Caco-2 (cell line): ENCODE results near the gene ACTL7B. TPM values are rescaled to one million over a fixed set of nuclear protein-coding genes. Genes with fewer than 3 reads are reported as not detected.
"Not testable (repeated sequence)": the region's sequence is repeated elsewhere in the genome, so short reads cannot be mapped to it uniquely, and the experiment has no call there.

Experiments
- BruUV-seq: library from RNA; stranded (reverse); fragments of 400-500 nt; replicated peaks from 2 replicates; lab custom pipeline; 2021; lab: Mats Ljungman, UMichigan
- CTCF ChIA-PET: fragments of 300-600 bp; sonication (Branson Sonifier 250); formaldehyde crosslinking; loops from one replicate; lab custom pipeline; 2022; ENCODE audit warnings: antibody characterized with exemption; lab: Charles Lee
- POLR2A ChIA-PET: fragments of 300-600 bp; sonication (Branson Sonifier 250); formaldehyde crosslinking; loops from one replicate; lab custom pipeline; 2022; ENCODE audit warnings: antibody characterized with exemption; lab: Charles Lee
- DNase-seq, 2 experiments: peaks; one replicate each; pipeline versions ENCODE4 v3.0.0 to v3.0.0-alpha.2; 2020 to 2022
- H3K27me3 ChIP-seq: replicated peaks from 2 replicates; pipeline ENCODE4 v1.6.0; 2011; ENCODE audit warnings: low read length; ENCODE audit not compliant: control insufficient read depth, insufficient read depth
- H3K36me3 ChIP-seq: 2 replicates; pipeline ENCODE4 v1.5.1; 2011; ENCODE audit warnings: low read length; ENCODE audit not compliant: control insufficient read depth, insufficient read depth
- H3K4me1 ChIP-seq: fragments of 250-450 bp; sonication (Bioruptor Pico); 2 replicates; pipeline ENCODE4 v1.5.1; 2020; ENCODE audit warnings: mild to moderate bottlenecking
- H3K4me3 ChIP-seq: 2 replicates; pipeline ENCODE4 v1.5.1; 2011; ENCODE audit warnings: low read depth, mild to moderate bottlenecking, control low read depth, low read length
- H3K9me3 ChIP-seq: fragments of 250-450 bp; sonication (Bioruptor Pico); 2 replicates; pipeline ENCODE4 v1.5.1; 2020; ENCODE audit warnings: mild to moderate bottlenecking, moderate library complexity
- H3K27ac Mint-ChIP-seq: one replicate; pipeline ENCODE4 v1.8.0; 2022; ENCODE audit warnings: mixed read lengths; ENCODE audit not compliant: unreplicated experiment
- H3K27me3 Mint-ChIP-seq: one replicate; pipeline ENCODE4 v1.8.0; 2022; ENCODE audit warnings: mixed read lengths; ENCODE audit not compliant: insufficient read depth, unreplicated experiment
- H3K36me3 Mint-ChIP-seq: one replicate; pipeline ENCODE4 v1.8.0; 2022; ENCODE audit warnings: mild to moderate bottlenecking, mixed read lengths; ENCODE audit not compliant: insufficient read depth, unreplicated experiment
- H3K4me1 Mint-ChIP-seq: one replicate; pipeline ENCODE4 v1.8.0; 2022; ENCODE audit warnings: low read depth, mixed read lengths; ENCODE audit not compliant: unreplicated experiment
- H3K4me3 Mint-ChIP-seq: one replicate; pipeline ENCODE4 v1.8.0; 2022; ENCODE audit warnings: mild to moderate bottlenecking, moderate library complexity, mixed read lengths; ENCODE audit not compliant: unreplicated experiment
- H3K9me3 Mint-ChIP-seq: one replicate; pipeline ENCODE4 v1.8.0; 2022; ENCODE audit warnings: mixed read lengths; ENCODE audit not compliant: unreplicated experiment
- CTCF ChIP-seq, 2 experiments: fragments of 200-600 bp in 1 of 2; IDR thresholded peaks; 1 replicate in 1 of 2; 2 replicates in 1 of 2; pipeline versions ENCODE4 v1.5.1 to v1.8.0; 2011 to 2022; ENCODE audit warnings: antibody characterized with exemption in 1 of 2, control low read depth in 1 of 2, inconsistent platforms in 1 of 2, low read depth in 1 of 2, low read length in 1 of 2, mild to moderate bottlenecking in 1 of 2, moderate library complexity in 1 of 2; ENCODE audit not compliant: insufficient read depth in 1 of 2, severe bottlenecking in 1 of 2, unreplicated experiment in 1 of 2
- intact Hi-C: fragments of 100-400 bp; cut with micrococcal nuclease; formaldehyde crosslinking; loops from one replicate; pipeline ENCODE4 v1.10.0; 2022; ENCODE audit not compliant: unreplicated experiment
- total RNA-seq: library from RNA; stranded (reverse); gene quantifications from 2 replicates; pipeline ENCODE4 v1.2.3, GENCODE V29; 2022

Gene ACTL7B
- total RNA-seq, 1 experiment from 2014 or later: not detected

- BruUV-seq: no TSS peak
- no peaks in the 10 kb centered on the region for H3K9me3 Mint-ChIP-seq
- H3K27ac Mint-ChIP-seq: no peak overlapping the region
- H3K27me3 Mint-ChIP-seq: no peaks in the 10 kb centered on the region
- intact Hi-C loops: loop anchor here (5.0 kb wide), 1 partner anchor 51 kb away; no protein-coding TSS in a partner anchor
- Histone ChIP-seq H3K27me3 (no peaks in the 10 kb centered on the region), H3K9me3 (no peaks in the 10 kb centered on the region), H3K4me3 (no peak overlapping the region), H3K4me1 (no peaks in the 10 kb centered on the region), H3K36me3 (peaks cover 2% of the 10 kb centered on the region; the same call in 1 of the 2 replicates)
- POLR2A ChIA-PET: no interaction called here
- CTCF ChIA-PET: no interaction called here
- no peak overlapping the region for H3K4me3 Mint-ChIP-seq
- DNase-seq: no peak
- H3K4me1 Mint-ChIP-seq: no peaks in the 10 kb centered on the region
- no peak for TF ChIP-seq CTCF (IDR thresholded peaks at IDR 0.05; ENCODE audit: insufficient read depth in 1 of 2, low read depth in 1 of 2, low read length in 1 of 2, severe bottlenecking in 1 of 2, unreplicated experiment in 1 of 2)
- peaks cover 17% of the 10 kb centered on the region for H3K36me3 Mint-ChIP-seq
These were observed 47.8 kb upstream of the ACTL7B start for GRCh38 chr9:108903420-108904103.

- no peak overlapping the region for H3K27ac Mint-ChIP-seq
These were observed 44.4 kb upstream of the ACTL7B start for GRCh38 chr9:108900176-108900575.

GRCh38 chr9:108899023-108899695 lies 43.4 kb upstream of the ACTL7B start:
- not testable (repeated sequence) for BruUV-seq, DNase-seq

More at GRCh38 chr9:108900176-108900575, 44.4 kb upstream of the ACTL7B start:
- no peaks in the 10 kb centered on the region for H3K4me1 ChIP-seq
- no peaks in the 10 kb centered on the region for H3K9me3 ChIP-seq
- no peaks in the 10 kb centered on the region for H3K9me3 Mint-ChIP-seq
- no peak for TF ChIP-seq CTCF (IDR thresholded peaks at IDR 0.05; ENCODE audit: insufficient read depth in 1 of 2, low read depth in 1 of 2, low read length in 1 of 2, severe bottlenecking in 1 of 2, unreplicated experiment in 1 of 2)
- intact Hi-C loops: loop anchor here (5.0 kb wide), 1 partner anchor 48 kb away; no protein-coding TSS in a partner anchor
- peaks cover 34% of the 10 kb centered on the region for H3K36me3 Mint-ChIP-seq
- no peak overlapping the region for H3K4me3 Mint-ChIP-seq
- H3K4me1 Mint-ChIP-seq: no peaks in the 10 kb centered on the region
- CTCF ChIA-PET: no interaction called here
- H3K27me3 ChIP-seq: no peaks in the 10 kb centered on the region
- no peak overlapping the region for H3K4me3 ChIP-seq
- no peak for DNase-seq
- no peaks in the 10 kb centered on the region for H3K27me3 Mint-ChIP-seq
- POLR2A ChIA-PET: no interaction called here
- BruUV-seq: no TSS peak
- no peaks in the 10 kb centered on the region; the same call in 1 of the 2 replicates for H3K36me3 ChIP-seq

More at GRCh38 chr9:108899023-108899695, 43.4 kb upstream of the ACTL7B start:
- H3K4me1 ChIP-seq, H3K36me3 ChIP-seq, H3K4me3 ChIP-seq, H3K27me3 ChIP-seq, H3K9me3 ChIP-seq, H3K27me3 Mint-ChIP-seq, H3K27ac Mint-ChIP-seq, H3K4me1 Mint-ChIP-seq, intact Hi-C loops, H3K4me3 Mint-ChIP-seq, H3K9me3 Mint-ChIP-seq, POLR2A ChIA-PET: not testable (repeated sequence)
- peaks cover 38% of the 10 kb centered on the region for H3K36me3 Mint-ChIP-seq
- CTCF ChIA-PET: interaction anchor here (1.3 kb wide), 1 partner anchor 10 kb away, joined by 4 read pairs; no protein-coding TSS in a partner anchor
